Stimulated activated CD8-positive, alpha-beta memory T cell treated with anti-CD3 and anti-CD28 coated beads, Interleukin-15, amount 100 ng/mL, for 4 hours (primary cell): ENCODE results near the gene MRPS35.

Experiments used
- DNase-seq, 2 donors: peaks; one replicate each; pipeline ENCODE4 v3.0.0-alpha.2; 2020; ENCODE audit warnings: low read depth in 2 of 2

The MRPS35 gene

GRCh38 chr12:27710592-27711316 is at the start of gene MRPS35:
MRPS35 (plus strand) TSS chr12:27710832; CDS start chr12:27710844, 12 bp downstream.
- DNase-seq, result peak; percentile 75 to 80

GRCh38 chr12:27665704-27666103 is 44.9 kb upstream of the MRPS35 start:
- no peak for DNase-seq

- no peak for DNase-seq
Observed at GRCh38 chr12:27666510-27666909, 44.1 kb upstream of the MRPS35 start.

- no peak for DNase-seq
Observed at GRCh38 chr12:27667540-27667939, 43.1 kb upstream of the MRPS35 start.

GRCh38 chr12:27672051-27672450 is 38.6 kb upstream of the MRPS35 start:
- no peak for DNase-seq

GRCh38 chr12:27672643-27673042 is 38.0 kb upstream of the MRPS35 start:
- DNase-seq, result no peak

- no peak for DNase-seq
Observed at GRCh38 chr12:27673101-27673718, 37.4 kb upstream of the MRPS35 start.

- DNase-seq, result no peak
Observed at GRCh38 chr12:27674989-27675388, 35.6 kb upstream of the MRPS35 start.

- no peak for DNase-seq
Observed at GRCh38 chr12:27680619-27681018, 30.0 kb upstream of the MRPS35 start.

GRCh38 chr12:27682534-27682933 is 28.1 kb upstream of the MRPS35 start:
- DNase-seq, result no peak

GRCh38 chr12:27685274-27685673 is 25.4 kb upstream of the MRPS35 start:
- no peak for DNase-seq

GRCh38 chr12:27686147-27686546 is 24.5 kb upstream of the MRPS35 start:
- no peak for DNase-seq

GRCh38 chr12:27688671-27689070 is 22.0 kb upstream of the MRPS35 start:
- no peak for DNase-seq

GRCh38 chr12:27689558-27690180 is 21.0 kb upstream of the MRPS35 start:
- DNase-seq, result no peak

- DNase-seq, result no peak
Observed at GRCh38 chr12:27693403-27693802, 17.2 kb upstream of the MRPS35 start.

GRCh38 chr12:27695556-27696292 is 14.9 kb upstream of the MRPS35 start:
- no peak for DNase-seq

GRCh38 chr12:27696293-27696652 is 14.4 kb upstream of the MRPS35 start, which contains the start of gene REP15:
REP15 (plus strand) TSS chr12:27696447; CDS start chr12:27696563, 116 bp downstream.
- no peak for DNase-seq

GRCh38 chr12:27696864-27697564 is 13.6 kb upstream of the MRPS35 start:
- no peak for DNase-seq

GRCh38 chr12:27703720-27704452 is 6.7 kb upstream of the MRPS35 start:
- peak in 1 of 2 donors; percentile 47 for DNase-seq

GRCh38 chr12:27705263-27705662 is 5.4 kb upstream of the MRPS35 start:
- no peak for DNase-seq

GRCh38 chr12:27707216-27707615 is 3.4 kb upstream of the MRPS35 start:
- no peak for DNase-seq
